Fibroblast of villous mesenchyme (primary cell): Measurements from ENCODE around the gene PPIL3. TPM values are rescaled to one million over a fixed set of nuclear protein-coding genes. Genes with fewer than 3 reads are reported as not detected.
"Not testable (repeated sequence)": the region's sequence is repeated elsewhere in the genome, so short reads cannot be mapped to it uniquely, and the experiment has no call there.

Experiments
- DNase-seq: peaks from one replicate; pipeline ENCODE4 v3.0.0-alpha.2; 2010; ENCODE audit warnings: low read depth
- H3K4me3 ChIP-seq: 2 replicates; pipeline ENCODE4 v1.5.1; 2011; ENCODE audit warnings: low read depth, mild to moderate bottlenecking, low read length
- total RNA-seq: library from RNA; depleted of rRNA; stranded (reverse); fragments of >200 nt; gene quantifications from 2 replicates; pipeline ENCODE4 v1.2.3, GENCODE V29; 2012
- TF ChIP-seq, protein P1 (sequence below): IDR thresholded peaks from 2 replicates; pipeline ENCODE4 v1.5.1; 2012; ENCODE audit warnings: low read depth, mild to moderate bottlenecking, low read length; ENCODE audit not compliant: insufficient read depth

PPIL3 gene
- total RNA-seq, 1 donor, result 38.9 TPM

DNA sequence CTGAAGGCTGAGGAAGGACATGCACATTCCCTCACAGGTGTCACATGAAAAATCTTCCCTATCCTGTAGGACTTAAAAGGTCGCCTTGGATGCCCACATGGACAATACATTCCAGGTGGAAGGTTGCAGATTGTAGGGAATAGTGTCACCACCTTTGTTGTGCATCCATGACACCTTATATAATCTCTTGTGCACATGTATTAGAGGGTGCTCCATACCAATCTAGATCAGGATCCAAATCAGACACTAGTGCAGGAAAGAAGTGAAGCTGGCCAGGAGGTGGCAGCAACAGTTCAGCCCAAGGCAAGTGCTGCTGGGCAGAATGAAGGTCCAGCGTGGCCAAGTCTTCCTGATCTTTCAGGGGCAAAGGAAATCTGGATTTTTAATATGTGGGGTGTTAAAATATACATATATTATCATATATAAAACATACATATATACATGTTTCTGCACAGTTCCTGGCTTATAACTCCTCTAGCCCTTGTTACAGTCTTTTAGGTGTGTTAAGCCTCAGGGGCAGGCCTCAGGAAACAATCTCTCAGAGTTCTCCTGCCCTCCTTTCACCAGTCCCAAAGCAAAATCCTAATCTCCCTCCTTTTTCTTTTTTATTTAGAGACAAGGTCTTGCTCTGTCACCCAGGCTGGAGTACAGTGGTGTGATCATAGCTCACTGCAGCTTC is 16.9 kb upstream of the PPIL3 start:
- peak; percentile 76 for DNase-seq
- TF ChIP-seq, protein P1, sequence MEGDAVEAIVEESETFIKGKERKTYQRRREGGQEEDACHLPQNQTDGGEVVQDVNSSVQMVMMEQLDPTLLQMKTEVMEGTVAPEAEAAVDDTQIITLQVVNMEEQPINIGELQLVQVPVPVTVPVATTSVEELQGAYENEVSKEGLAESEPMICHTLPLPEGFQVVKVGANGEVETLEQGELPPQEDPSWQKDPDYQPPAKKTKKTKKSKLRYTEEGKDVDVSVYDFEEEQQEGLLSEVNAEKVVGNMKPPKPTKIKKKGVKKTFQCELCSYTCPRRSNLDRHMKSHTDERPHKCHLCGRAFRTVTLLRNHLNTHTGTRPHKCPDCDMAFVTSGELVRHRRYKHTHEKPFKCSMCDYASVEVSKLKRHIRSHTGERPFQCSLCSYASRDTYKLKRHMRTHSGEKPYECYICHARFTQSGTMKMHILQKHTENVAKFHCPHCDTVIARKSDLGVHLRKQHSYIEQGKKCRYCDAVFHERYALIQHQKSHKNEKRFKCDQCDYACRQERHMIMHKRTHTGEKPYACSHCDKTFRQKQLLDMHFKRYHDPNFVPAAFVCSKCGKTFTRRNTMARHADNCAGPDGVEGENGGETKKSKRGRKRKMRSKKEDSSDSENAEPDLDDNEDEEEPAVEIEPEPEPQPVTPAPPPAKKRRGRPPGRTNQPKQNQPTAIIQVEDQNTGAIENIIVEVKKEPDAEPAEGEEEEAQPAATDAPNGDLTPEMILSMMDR, result peak; percentile 84
- H3K4me3 ChIP-seq, result no peak overlapping the region

DNA sequence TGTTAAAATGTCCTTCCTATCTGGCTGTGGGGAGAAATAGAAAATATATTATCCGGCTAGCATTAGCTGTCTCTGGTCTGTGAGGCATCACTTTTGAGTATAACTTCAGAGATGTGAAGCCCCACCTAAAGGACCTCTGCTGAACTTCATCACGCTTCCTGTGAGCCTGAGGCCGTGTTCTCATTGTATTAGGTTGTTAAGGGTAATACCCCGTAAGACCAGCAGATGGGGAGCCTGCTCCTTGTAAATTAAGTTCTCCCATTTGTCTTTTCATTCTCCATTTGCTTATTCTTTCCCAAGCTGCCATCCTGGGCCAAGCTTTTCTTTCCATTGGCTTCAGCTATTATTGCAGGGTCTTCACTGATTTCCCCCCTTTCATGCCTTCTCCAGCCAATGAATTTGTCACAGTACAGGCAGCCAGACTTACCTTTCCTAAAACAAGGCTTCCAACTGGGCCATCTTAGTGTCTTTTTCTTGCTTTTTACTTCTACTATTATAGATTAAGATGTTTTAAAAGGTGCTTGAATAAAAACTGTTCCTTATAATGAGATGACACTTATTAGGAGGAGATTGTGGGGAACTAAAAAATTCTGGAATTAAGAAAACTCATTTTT is 12.7 kb upstream of the PPIL3 start:
- DNase-seq, result peak; percentile 91
- TF ChIP-seq, protein P1, result peak; percentile 86

DNA sequence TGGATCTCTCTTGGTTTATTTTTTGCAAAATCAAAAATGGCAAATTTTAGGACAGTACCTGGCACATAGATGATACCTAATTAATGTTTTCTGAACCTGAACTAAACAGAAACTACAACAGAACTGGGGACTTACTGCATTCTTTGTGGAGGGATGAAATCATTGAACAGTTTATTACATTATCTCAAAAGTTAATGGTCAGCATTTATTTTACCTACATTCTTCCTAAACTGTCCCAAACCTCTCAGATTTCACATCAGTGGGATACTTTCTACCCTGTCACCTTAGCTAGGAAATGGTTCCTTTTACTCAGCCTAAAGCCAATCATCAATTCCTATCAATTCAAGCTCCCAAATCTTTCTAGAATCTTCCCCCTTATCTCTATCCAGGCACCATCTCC is 10.6 kb upstream of the PPIL3 start:
- TF ChIP-seq, protein P1, result no peak
- DNase-seq, result no peak
- no peak overlapping the region for H3K4me3 ChIP-seq

More for the DNA sequence above, 12.7 kb upstream of the PPIL3 start:
- no peak overlapping the region for H3K4me3 ChIP-seq

DNA sequence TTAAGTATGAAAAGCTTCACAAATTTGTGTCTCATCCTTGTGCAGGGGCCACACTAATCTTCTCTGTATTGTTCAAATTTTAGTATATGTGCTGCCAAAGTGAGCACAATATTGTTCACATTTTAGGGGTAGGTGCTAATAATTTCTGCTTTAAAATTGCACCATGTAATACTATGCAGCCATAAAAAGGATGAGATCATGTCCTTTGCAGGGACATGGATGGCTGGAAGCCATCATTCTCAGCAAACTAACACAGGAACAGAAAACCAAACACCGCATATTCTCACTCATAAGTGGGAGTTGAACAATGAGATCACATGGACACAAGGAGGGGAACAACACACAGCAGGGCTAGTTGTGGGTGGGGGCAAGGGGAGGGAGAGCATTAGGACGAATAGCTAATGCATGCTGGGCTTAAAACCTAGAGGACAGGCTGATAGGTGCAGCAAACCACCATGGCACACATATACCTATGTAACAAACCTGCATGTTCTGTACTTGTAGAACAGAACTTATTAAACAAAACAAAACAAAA is 7.1 kb downstream of the PPIL3 start:
- not testable (repeated sequence) for H3K4me3 ChIP-seq, DNase-seq

GRCh38 chr2:200878289-200878880 is 10.5 kb downstream of the PPIL3 start:
- no peak overlapping the region for H3K4me3 ChIP-seq
- DNase-seq, result no peak
- TF ChIP-seq, protein P1, result no peak

DNA sequence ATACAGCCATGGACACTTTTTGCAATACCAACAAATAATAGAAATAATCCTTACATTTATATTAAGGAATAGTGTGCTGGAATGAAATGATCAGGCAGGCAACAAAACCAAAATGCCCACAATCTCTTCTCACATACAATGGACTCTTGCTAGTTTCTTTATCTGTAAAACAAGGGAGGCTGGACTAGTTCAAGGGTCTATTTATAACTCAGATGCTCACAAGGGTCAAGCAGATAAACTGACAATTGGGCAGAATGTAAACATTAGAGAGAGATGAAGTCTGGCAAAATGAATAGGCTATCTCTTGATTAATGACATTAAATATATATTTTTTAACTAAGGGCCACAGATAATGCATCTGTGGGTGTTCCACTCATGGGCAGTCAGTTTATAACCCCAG is 11.4 kb downstream of the PPIL3 start:
- TF ChIP-seq, protein P1, result no peak
- no peak for DNase-seq
- no peak overlapping the region for H3K4me3 ChIP-seq

DNA sequence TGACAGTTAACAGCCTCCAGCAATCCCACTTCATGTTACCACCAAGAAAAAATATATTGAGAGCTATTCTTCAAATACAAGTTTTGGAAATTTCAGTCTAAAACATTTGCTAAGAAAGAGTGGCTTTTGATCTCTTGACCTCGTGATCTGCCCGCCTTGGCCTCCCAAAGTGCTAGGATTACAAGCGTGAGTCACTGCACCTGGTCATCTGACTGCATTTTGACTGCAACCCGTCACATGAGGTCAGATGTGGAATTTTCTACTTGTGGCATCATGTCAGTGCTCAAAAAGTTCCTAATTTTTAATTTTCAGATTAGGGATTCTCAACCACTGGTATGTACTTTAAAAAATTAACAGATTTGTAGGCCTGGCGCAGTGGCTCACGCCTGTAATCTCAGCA is 15.3 kb downstream of the PPIL3 start:
- TF ChIP-seq, protein P1, result no peak
- DNase-seq, result no peak
- no peak overlapping the region for H3K4me3 ChIP-seq
